Fibroblast of skin of abdomen (primary cell): Measurements from ENCODE around the gene IKZF1.
"Not testable (repeated sequence)": the region's sequence is repeated elsewhere in the genome, so short reads cannot be mapped to it uniquely, and the experiment has no call there.

Experiments
- DNase-seq: peaks from one replicate; pipeline ENCODE4 v3.0.0-alpha.2; 2013

The IKZF1 gene

DNA sequence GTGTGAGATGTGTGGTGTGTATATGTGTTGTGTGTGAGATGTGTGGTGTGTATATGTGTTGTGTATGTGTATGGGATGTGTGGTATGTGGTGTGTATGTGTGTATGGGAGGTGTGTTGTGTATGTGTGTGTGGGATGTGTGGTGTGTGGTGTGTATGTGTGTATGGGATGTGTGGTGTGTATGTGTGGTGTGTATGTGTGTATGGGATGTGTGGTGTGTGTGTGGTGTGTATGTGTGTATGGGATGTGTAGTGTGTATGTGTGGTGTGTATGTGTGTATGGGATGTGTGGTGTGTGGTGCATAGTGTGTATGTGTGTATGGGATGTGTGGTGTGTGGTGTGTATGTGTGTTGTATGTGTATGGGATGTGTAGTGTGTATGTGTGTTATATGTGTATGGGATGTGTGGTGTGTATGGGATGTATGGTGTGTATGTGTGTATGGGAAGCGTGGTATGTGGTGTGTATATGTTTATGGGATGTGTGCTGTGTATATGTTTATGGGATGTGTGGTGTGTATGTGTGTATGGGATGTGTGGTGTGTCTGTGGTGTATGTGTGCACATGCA lies 30.8 kb downstream of the IKZF1 start:
- no peak for DNase-seq

- no peak for DNase-seq
These were observed 31.6 kb downstream of the IKZF1 start for GRCh38 chr7:50335795-50336754.

- DNase-seq = no peak
These were observed 32.6 kb downstream of the IKZF1 start for GRCh38 chr7:50336894-50337703.

DNA sequence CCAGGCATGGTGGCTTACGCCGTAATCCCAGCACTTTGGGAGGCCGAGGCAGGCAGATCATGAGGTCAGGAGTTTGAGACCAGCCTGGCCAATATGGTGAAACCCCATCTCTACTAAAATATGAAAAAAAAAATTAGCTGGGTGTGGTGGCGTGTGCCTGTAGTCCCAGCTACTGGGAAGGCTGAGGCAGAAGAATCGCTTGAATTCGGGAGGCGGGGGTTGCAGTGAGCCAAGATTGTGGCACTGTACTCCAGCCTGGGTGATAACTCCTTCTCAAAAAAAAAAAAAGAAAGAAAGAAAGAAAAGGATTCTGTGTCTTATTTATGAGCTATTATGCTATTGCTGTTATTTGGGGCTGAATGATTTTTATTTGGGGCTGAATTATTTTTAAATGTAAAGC lies 35.0 kb downstream of the IKZF1 start:
- DNase-seq = not testable (repeated sequence)

DNA sequence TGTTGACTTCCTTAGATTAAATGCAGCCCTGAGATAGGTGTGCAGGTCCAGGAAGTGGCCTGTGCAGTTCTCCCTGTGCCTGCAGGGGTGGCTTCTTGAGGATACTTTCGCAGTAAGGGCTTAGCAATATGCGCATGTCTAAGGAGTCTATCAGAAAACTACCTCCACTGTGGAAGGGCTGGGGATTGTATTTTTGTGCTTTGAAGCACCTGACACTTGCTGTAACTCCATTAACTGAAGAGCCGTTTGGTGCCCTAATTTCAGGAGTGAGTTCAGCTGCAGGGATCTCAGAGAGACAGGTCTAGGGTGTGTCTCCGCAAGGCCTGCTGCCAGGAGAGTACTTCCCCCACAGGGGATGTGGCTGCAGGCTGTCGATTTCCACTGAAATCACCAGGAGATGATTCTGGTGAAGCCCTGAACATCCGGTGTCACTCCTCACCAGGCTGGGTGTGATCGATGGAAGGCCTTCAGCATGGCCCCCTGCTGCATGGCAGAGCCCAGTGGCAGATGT lies 35.5 kb downstream of the IKZF1 start:
- no peak for DNase-seq

- no peak for DNase-seq
These were observed 37.2 kb downstream of the IKZF1 start for GRCh38 chr7:50341724-50342123.

GRCh38 chr7:50342616-50343114 lies 38.1 kb downstream of the IKZF1 start:
- no peak for DNase-seq

DNA sequence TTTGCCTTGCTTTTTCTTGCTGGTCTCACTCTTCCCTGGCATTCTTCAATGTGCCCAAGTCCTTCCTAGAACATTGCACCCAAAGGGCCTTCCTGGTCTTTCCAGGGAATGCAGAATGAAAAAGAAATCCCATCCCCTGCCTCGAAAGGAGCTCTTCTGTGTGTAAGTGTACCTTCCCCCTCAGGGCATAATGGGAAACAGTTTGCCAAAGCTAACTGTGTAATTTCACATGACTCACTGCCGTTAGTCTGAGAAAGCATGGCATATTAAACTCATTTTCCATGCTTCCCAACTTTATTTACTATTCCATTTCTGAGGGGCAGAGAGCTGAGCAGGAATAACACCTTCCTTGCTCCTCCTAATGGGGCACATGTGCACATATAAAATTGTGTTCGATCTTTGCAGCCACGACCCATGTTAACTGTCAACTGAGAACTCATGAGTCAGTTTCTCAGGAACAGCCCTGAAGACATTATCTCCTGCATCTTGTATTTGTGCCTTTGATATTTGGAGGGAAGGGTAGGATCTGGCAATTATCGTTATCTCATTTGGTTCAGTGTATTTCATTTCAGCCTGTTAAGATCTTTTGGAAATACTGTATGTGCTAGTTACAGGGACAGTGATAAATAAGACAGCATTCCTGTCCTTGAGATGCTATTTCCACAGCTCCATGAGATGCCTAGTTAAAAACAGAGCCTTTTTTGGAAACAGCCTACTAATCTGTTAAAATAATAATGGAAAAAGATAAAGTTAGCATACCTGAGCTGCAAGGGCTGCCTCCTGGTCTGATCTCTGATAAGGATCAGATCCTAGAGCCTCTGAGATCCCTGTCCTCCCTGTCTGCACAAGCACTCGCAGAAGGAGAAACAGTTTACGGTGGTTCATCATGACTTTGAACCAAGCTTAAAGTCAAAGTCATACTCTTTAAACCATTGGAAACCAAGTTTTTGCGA lies 42.3 kb downstream of the IKZF1 start:
- DNase-seq = no peak

- DNase-seq = no peak
These were observed 43.2 kb downstream of the IKZF1 start for GRCh38 chr7:50347693-50348092.

GRCh38 chr7:50348469-50349162 lies 44.1 kb downstream of the IKZF1 start:
- DNase-seq = no peak

GRCh38 chr7:50349399-50349798 lies 44.9 kb downstream of the IKZF1 start:
- no peak for DNase-seq

DNA sequence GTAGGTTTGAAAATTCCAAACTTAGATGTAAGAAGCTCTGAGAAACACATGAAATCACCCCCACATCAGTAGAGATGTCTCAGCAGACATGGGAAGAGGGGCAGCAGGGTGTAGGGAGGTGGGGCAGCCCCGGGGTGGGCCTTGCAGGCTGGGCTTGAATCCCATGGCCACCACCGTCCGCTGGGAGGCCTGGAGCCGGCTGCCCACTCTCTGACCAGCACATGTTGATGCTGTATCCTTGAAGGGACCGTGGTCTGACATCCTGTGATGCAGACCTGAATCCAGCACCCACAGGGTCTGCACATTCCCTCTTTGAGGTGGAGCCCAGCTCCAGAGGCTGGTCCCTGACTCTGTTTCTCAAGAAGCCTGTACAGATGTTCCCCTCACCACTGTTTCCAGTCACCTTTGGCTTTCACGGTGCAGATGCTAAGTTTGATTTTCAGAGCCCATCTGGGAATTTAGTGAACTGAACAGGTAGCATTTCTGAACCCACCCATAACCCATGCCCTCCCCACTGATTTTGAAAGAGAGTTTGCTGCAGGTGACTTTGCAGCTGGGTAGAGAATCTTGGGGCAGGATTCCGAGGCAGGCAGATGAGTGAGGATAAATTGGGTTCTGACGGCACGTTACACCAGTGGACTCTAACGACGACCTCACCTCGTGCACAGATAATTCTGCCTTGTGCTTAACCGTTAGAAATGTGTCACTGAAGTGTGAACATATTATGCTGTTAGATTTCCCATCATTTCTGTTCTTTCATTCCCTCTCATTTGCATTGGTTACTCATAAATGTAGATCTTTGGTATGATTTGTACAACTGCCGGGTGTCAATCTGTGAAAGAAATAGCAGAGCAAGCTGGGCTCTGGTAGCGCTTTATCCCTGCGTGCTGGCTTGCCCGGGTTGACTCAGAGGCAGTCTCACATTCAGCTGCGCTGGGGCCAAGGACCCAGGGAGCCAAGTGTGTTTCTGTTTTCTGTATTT lies 45.7 kb downstream of the IKZF1 start:
- no peak for DNase-seq

DNA sequence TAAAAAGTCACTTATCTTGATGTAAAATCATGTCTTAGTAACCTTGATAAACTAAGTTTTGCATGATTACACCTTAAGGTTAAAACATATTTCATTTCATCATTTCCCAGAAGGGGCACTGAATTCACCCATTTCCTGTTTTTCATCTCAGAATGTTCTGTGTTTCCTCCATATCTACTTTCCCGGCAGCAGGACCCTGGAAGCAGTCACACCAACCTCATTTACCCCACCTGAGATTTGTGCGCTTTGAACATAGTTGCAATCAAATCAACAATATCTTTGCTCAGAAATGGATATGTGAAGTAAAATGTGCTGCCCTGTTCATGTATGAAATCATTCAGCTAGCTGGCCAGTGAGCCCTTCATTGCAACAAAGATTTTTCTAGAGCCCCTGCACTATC lies 46.8 kb downstream of the IKZF1 start:
- DNase-seq = no peak

- no peak for DNase-seq
These were observed 47.8 kb downstream of the IKZF1 start for GRCh38 chr7:50352282-50352681.

DNA sequence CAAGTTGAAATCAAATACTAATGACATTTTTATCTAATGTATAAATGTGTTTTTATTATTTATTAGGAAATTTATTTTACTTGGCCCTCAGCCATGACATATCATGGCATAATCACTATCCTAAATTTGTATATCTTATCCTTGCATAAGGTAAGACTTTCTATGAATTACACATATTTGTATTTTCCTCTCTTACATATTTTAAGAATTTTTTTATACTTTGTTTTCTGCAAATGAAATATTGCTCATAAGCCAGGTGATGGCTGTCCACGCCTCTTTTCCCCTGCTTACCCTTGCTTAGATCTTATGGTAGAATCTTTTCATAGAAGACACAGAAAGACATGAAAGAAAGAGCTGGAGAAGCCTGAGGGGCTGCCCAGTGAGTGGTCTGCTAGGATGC lies 48.2 kb downstream of the IKZF1 start:
- no peak for DNase-seq

- no peak for DNase-seq
These were observed 48.7 kb downstream of the IKZF1 start for GRCh38 chr7:50353201-50353600.

GRCh38 chr7:50353894-50354595 lies 49.5 kb downstream of the IKZF1 start:
- DNase-seq = no peak

GRCh38 chr7:50355817-50356178 lies 51.3 kb downstream of the IKZF1 start:
- DNase-seq = no peak
